ENCODE results near the gene RRM2. TPM values are rescaled to one million over a fixed set of nuclear protein-coding genes. Genes with fewer than 3 reads are reported as not detected.

The RRM2 gene
- polyA plus RNA-seq, 3 donors: 44.8 to 65.9 (median 64.7) TPM

DNA sequence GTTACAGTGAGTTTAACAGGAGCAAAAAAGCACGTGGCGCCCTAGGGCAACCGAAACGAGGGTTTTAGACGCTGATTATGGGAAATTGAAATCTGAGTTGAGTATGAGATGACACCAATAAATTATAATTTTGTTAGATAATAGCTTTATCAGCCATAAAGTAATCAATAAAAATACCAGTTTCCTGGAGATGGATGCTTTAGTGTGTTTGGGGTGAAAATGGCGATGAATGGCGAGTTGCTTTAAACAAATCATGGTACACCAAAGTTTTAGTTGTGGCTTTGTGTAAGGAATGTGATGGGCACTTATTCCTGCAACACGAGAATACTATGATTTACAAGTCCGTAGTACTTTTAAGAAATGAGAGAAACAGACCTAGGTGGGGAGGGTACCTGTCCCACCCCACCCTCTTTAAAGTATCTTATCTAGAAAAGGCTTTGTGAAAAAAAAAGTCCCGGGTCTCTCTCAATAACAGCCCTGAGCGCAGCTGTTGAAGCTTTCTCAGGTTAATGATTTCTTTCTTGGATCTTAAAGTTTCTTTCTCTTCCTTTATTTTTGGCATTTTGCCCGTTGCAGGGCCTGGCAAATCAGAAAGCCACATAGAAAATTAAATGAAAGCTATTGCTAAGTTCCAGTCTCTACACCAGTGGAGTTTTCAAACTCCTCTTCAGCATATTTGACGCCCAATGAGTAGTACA, 1.5 kb upstream of the RRM2 start:
- DNase-seq (ENCODE audit: extremely low read depth in 1 of 11, low read depth in 9 of 11, low spot score in 4 of 11): peak in 1 of 11 donors; percentile 72

DNA sequence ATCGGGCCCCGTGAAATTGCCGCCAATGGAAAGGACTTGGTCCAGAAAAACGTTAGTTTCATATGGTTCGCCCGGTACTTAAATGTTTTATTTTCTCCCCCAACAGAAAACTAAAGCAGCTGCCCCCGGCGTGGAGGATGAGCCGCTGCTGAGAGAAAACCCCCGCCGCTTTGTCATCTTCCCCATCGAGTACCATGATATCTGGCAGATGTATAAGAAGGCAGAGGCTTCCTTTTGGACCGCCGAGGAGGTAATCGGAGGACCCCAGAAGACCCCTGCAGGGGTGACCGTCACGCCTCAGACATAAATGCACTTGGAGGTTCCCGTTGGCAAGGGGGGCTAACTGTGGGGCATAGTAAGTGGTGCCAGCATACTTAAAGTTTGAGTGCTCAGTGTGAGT, 742 bp downstream of the RRM2 start:
- DNase-seq (ENCODE audit: extremely low read depth in 1 of 11, low read depth in 9 of 11, low spot score in 4 of 11): no peak

DNA sequence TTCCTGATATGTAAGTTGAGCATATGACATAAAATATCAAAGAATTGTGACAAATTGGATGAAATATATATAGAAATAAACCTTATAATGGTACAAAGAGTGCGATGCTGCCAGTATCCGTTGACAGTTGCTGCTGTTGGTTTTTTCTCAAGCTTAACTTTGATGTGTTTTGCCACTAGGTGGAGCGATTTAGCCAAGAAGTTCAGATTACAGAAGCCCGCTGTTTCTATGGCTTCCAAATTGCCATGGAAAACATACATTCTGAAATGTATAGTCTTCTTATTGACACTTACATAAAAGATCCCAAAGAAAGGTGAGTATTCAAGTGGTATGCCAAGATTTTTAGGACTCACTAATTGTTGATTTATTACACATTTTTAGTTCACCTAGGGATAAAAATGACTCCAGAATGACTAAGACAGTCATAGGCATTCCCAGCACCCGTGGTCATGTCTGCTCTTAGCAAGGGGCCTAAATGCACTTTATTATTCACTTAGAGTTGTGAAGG, 2.1 kb downstream of the RRM2 start:
- peak in 10 of 11 donors; percentile 47 to 77 (median 66) for DNase-seq (ENCODE audit: extremely low read depth in 1 of 11, low read depth in 9 of 11, low spot score in 4 of 11)

DNA sequence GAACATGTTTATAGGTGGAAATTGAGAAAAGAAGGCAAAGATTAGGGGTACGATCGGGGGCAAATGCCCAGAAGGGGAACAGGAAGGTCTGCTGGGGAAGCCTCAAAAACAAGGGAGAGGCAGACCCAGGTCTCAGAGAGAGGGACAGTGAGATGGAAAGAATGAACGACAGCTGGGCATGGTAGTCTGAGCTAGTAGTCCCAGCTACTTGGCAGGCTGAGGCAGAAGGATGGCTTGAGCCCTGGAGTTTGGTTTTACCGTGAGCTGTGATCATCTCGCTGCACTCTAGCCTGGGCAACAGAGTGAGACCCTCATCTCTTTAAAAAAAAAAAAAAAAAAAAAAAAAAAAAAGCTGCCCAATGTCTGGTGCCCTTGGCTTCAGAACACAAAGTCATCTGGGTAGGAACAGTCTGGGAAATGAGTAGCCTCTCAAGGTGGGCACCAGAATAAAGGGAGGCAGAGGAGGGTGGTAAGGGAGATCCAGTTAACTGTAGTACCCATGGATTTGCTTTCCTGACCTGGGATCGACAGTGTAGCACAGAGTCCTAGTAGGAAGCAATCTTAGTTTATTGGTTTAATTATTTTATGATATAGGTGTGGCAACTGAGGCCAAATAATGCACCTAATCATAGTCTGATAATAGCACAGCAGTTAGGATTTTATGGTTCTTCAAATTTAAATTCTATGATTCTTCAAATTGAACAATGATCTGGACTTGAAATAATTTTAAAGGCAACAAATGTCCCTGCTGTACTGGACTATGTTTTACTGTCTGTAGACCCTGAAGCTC, 3.5 kb downstream of the RRM2 start:
- no peak for DNase-seq (ENCODE audit: extremely low read depth in 1 of 11, low read depth in 9 of 11, low spot score in 4 of 11)

DNA sequence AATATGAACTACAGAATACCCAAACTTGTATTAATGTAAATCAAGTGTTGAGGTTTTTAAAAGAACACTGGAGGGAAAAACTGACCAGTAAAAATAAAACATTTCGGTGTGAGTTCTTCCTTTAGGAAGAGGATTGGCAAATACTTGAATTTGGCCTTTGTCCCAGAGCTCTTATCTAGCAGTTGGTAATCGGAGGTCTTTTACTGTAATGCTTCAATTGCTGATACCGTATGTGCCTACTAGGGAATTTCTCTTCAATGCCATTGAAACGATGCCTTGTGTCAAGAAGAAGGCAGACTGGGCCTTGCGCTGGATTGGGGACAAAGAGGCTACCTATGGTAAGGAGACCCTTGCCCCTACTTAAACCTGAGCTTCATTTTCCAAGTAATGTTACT, 4.1 kb downstream of the RRM2 start:
- DNase-seq (ENCODE audit: extremely low read depth in 1 of 11, low read depth in 9 of 11, low spot score in 4 of 11): no peak

DNA sequence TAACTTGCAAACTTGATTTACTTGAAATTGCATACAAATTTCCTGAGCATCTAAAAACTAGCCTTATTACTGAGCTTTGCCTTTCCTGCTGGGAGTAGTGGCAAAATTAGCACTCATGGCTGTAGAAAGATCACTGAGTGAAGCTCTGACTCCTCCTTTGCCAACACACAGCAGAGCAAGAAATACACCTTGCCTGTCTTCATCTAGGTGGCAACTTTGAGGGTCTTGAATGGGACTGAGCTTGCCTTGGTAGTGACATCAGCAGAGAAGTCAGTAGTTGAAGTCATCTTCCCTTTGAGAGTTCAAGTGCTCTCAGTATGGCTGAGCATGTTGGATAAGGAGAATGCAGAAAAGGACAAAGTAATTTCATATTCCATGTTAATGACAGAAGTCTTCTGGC, 5.9 kb downstream of the RRM2 start:
- no peak for DNase-seq (ENCODE audit: extremely low read depth in 1 of 11, low read depth in 9 of 11, low spot score in 4 of 11)

DNA sequence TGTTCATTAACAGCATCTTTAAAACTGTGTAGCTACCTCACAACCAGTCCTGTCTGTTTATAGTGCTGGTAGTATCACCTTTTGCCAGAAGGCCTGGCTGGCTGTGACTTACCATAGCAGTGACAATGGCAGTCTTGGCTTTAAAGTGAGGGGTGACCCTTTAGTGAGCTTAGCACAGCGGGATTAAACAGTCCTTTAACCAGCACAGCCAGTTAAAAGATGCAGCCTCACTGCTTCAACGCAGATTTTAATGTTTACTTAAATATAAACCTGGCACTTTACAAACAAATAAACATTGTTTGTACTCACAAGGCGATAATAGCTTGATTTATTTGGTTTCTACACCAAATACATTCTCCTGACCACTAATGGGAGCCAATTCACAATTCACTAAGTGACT, 7.0 kb downstream of the RRM2 start:
- no peak for DNase-seq (ENCODE audit: extremely low read depth in 1 of 11, low read depth in 9 of 11, low spot score in 4 of 11)

DNA sequence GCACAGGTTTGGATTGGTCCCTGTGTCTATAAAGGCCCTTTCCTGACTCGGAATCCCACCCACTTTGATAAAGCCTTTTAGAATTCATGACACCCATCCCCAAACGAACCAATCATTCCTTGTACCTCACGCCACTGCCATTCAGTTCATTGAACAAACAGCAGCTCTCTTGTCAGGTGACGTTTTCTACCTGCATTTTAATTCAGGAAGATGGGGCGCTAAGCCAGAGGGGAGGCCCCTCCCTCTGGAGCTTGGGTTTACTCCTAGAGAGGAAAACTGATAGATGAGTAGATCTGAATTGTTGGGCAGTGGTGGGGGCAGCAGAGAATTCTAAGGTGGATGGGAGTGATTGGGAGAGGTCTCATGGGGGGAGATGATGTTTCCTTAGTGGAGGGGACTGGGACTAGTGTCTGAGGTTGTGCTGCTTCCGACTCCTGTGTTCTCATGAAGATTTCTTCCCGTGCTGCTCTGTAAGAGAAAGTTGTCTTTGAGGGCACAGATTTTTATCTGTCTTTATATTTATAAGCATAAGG, 9.6 kb downstream of the RRM2 start:
- no peak for DNase-seq (ENCODE audit: extremely low read depth in 1 of 11, low read depth in 9 of 11, low spot score in 4 of 11)

DNA sequence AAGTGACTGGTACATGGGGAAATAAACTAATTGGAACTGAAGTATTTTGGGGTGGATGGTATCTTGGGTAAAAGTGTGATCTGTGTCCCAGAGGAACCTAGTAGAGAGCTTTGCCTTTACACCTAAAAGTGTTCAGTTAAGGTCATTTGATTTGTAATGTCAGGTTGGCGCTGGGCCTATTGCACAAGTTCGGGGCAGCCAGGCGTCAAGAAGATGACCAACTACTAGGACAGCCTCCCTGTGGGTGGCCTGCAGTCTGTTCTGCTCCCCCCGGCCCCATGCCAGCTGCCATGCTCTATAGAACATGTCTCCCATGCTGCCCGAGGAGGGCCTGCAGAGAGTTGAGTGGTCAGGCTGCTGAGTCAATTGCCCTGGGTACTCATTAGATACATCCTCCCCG, 10.1 kb downstream of the RRM2 start:
- DNase-seq (ENCODE audit: extremely low read depth in 1 of 11, low read depth in 9 of 11, low spot score in 4 of 11): no peak

DNA sequence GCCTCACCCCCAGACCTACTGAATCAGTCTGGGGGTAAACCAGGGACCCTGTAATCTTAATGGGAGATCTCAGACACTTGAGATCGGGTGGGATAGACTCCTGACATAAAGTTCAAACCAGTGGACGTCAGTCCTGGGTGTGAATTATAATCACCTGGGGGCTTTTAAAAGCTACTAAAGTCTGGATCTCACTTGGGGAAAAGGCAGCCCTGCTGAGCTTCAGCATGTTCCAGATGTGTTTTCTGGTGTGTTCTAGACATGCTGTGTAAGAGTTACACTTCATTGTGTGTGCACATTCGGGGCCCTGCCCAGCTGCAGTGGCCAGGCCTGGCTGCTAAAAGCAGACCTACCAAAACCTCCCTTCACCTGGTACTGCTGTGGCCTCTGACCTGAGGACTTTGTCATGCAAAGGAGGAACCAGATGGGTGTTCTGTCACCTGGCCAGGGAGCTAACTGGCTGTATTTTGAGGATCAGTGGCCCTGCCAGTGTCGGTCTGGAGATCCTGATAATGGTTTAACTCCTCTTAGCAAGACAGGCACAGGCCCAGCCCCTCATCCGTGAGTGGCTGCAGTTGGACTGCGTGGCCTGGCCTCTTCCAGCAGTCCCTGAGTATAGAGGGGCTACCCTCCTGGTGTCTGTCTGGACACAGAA, 10.6 kb downstream of the RRM2 start:
- DNase-seq (ENCODE audit: extremely low read depth in 1 of 11, low read depth in 9 of 11, low spot score in 4 of 11): no peak

DNA sequence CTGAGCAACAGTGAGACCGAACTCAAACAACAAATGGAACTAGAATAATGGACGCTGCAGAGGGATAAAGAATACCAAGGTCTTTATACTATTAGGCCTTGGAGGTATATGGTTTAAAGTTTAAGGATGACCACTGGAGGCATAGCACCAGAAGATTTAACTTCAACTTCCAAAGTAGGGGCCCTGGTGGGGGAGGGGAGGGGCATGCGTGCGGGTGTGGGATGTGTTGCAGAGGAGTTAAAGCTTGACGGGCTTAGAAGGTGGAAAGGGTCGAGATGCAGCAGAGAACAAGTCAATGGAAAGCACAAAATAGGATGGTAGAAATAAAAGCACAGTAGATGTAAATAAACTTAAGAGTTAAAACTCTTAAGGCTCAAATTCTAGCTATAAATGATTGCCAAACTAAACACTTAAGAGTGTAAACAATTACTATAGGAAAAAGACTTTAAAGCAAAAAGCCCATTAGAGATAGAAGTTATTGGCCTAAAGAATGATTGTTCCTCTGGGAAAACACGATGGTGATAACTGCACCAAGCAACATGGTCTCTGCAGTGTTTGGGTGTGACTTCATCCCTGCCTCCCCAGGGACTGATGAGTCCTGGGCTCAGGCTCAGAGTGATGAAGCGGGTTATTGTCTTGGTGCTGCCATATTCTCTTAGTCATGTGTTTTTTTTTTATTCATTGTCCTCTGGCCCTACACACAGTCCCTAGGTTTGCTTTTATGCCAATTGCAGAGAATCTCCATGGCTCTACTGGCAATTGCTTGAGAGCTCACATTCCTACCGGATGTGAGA, 13.0 kb downstream of the RRM2 start:
- no peak for DNase-seq (ENCODE audit: extremely low read depth in 1 of 11, low read depth in 9 of 11, low spot score in 4 of 11)

DNA sequence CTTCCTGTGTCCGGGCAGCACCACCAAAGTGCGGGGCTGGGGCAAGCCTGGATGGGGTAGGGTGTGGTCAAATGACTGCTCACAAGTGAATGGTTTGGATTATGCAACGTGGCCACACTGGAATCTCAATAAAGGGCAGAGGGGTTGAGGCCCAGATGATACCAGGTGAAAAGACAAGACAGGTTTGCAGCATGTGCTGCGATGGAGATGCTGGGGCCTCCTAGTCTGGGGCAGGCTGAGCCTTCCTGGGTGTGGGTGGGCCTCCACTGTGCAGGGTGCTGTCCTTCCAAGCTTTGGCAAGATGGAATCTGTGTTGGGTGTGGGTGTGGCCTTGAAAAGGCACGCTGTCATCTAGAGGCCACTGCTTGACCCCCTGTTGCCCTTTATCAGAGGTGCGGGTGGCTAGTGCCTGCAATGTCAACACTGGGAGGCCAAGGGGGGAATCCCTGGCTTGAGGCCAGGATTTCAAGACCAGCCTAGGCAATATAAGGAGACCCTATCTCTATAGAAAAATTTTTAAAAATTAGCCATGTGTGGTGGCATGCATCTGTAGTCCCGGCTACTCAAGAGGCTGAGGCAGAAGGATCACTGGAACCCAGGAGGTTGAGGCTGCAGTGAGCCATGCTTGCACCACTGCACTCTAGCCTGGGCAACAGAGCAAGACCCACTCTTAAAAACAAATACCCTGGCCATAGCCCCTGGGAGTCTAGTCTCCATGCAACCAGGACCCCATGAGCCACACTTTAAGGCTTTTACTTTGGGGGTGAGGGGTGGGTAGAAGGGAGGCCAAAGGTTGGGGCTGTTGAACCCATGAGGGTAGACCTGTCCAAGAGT, 13.8 kb downstream of the RRM2 start:
- DNase-seq (ENCODE audit: extremely low read depth in 1 of 11, low read depth in 9 of 11, low spot score in 4 of 11): no peak

DNA sequence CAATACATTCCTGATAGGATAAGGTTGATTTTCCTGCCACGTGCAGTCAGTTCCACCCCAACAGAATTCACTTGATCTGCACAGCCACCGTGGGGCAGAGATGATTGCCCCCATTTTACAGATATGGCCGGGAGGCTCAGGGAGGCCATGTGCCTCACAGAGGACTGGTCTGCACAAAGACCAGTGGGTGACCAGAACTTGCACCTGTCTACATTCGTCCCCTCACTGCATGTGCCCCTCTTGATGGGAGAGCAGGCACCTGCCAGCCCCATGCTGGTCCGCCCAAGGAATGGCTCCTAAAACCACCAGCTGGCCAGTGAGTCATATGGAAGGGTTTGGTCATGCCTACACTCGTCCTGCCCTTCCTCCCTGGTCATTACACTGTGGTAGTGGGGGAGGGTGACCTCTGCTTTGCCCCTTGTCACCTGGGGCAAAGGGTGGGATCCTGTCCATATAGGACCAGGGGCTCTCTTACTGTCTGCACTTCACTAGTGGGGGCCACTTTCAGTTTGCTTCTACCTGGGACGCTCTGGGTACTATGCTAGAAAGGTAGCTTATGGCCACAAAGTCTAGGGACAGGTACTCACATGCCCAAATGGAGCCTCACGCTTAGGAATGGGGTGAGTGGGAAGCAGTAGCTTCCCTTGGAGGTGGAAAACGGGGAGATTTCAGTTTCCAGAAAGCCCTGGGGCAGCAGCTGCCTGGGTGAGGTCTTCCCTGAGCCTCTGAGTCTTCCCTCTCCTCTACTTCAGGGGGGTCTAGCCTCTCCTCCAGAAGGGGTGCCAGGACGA, 14.7 kb downstream of the RRM2 start:
- no peak for DNase-seq (ENCODE audit: extremely low read depth in 1 of 11, low read depth in 9 of 11, low spot score in 4 of 11)

DNA sequence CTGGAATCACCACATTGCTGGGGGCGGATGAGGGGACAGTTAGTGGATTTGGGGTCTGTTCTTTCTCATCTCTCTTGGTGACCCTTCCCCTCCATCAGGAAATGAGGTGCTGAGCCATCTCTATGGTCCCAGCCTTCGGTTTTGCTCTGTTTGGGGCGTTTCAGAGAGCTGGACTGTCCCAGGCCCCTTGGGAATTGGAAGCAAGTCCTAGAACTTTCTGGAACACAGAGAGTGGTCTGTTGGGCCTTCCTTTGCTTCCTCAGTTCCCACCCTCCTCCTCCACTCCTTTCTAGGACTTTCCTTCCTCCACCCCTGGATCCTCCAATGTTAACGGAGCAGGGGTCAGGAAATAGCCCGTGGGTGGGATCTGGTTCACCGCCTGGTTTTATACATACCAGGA, 17.0 kb downstream of the RRM2 start:
- no peak for DNase-seq (ENCODE audit: extremely low read depth in 1 of 11, low read depth in 9 of 11, low spot score in 4 of 11)

DNA sequence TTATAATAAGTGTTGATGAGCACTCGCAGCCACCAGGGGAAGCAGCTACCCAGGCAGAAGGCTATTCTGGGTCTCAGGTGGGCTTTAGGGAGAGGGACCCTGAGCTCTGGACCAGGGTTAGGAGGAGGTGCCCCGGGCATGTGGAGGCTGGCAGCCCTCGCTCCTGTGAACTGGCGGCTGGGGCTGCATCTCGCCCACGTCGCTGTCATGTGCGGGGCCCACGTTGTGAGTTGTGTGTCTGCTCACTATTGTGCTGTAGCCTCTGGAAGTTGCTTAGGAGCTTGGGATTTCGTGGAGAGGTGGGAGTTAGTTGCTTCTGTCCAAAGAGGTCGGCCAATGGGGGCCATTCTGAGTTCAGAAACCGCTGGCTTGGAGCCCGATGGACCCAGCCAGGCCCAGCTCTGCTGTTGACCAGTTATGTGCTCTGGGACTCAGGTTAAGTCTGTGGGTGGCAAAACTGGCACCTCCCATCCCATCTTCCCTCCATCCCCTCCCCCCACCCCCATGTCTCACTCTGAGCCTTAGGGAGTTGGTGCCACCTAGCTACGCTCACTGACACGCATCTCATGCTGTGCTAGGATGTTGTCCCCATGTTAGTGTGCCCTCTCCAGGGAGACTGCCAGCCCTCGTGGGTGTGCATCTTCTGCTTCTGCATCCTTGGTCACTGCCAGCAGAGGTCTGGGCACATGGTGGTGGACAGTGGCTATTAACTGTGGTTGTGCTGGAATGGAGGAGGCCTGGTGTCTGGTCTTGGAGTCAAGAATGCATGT, 18.5 kb downstream of the RRM2 start:
- DNase-seq (ENCODE audit: extremely low read depth in 1 of 11, low read depth in 9 of 11, low spot score in 4 of 11): no peak

DNA sequence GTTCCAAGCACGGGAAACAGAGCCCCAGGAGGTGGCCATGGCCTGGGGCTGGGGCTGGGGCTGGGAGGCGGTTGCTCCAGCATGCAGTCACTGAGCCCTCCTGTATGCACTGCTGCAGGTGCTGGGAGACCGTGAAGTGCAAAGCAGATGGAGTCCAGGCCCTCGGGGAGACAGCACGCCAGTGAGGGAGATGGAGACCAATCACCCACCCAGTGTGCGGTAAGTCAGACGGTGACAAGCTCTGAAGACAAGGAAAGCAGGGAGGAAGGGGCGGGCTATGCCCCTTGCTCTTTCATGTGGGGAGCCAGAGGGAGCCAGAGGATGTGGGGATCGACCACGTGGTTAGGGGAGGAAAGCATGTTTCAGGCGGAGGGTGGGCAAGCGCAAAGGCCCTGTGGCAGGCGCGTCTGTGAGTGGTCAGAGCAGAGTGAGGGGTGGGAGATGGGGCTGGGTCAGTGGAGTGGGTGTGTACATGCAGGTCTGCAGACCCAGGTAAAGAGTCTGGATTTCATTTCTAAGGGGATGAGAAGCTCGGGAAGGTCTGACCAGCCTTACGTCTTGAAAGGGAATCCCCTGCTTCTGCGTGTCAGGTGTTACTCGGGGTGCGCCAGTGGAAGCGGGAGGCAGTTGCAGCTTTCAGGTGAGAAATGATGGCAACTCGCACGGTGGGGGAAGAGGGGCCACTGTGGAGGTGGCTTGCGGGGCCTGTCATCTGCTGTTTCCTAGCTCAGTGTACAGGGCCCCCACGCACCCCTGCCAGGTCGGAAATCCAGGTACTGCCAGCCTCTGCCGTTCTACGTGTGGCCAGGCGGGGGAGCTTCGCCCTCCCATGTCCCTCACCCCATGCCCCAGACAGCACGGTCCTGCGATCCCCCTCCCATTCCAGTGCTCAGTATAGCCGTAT, 19.4 kb downstream of the RRM2 start:
- no peak for DNase-seq (ENCODE audit: extremely low read depth in 1 of 11, low read depth in 9 of 11, low spot score in 4 of 11)
